NK-92 (cell line): ENCODE results near the gene PROCA1.
"Not testable (repeated sequence)": the region's sequence is repeated elsewhere in the genome, so short reads cannot be mapped to it uniquely, and the experiment has no call there.

Experiments used
- DNase-seq: peaks from one replicate; lab custom pipeline; 2025; ENCODE audit not compliant: unreplicated experiment; lab: John Stamatoyannopoulos, UW

PROCA1 gene

GRCh38 chr17:28725660-28726225 is 14.1 kb upstream of the PROCA1 start:
- no peak for DNase-seq

GRCh38 chr17:28725166-28725659 is 13.5 kb upstream of the PROCA1 start:
- DNase-seq = no peak

- DNase-seq = no peak
Observed at GRCh38 chr17:28724500-28725165, 12.9 kb upstream of the PROCA1 start.

- not testable (repeated sequence) for DNase-seq
Observed at GRCh38 chr17:28723836-28724499, 12.3 kb upstream of the PROCA1 start.

GRCh38 chr17:28723159-28723835 is 11.6 kb upstream of the PROCA1 start:
- no peak for DNase-seq

GRCh38 chr17:28722417-28723158 is 10.9 kb upstream of the PROCA1 start:
- DNase-seq = no peak

- DNase-seq = not testable (repeated sequence)
Observed at GRCh38 chr17:28720997-28721329, 9.3 kb upstream of the PROCA1 start.

- no peak for DNase-seq
Observed at GRCh38 chr17:28720247-28720996, 8.7 kb upstream of the PROCA1 start.

- no peak for DNase-seq
Observed at GRCh38 chr17:28719021-28719433, 7.3 kb upstream of the PROCA1 start.

GRCh38 chr17:28718333-28719020 is 6.8 kb upstream of the PROCA1 start:
- no peak for DNase-seq

GRCh38 chr17:28717578-28718332 is 6.1 kb upstream of the PROCA1 start, which contains the start of gene RAB34:
TSS of gene RAB34 (minus strand) at chr17:28717868. CDS start at chr17:28717266, 602 bp downstream.
- no peak for DNase-seq

GRCh38 chr17:28716740-28717577 is 5.3 kb upstream of the PROCA1 start:
- no peak for DNase-seq

- DNase-seq = no peak
Observed at GRCh38 chr17:28715217-28715616, 3.5 kb upstream of the PROCA1 start.

- DNase-seq = no peak
Observed at GRCh38 chr17:28714281-28714680, 2.6 kb upstream of the PROCA1 start.

GRCh38 chr17:28712705-28713415 is 1.2 kb upstream of the PROCA1 start:
- DNase-seq = no peak

- no peak for DNase-seq
Observed at GRCh38 chr17:28712032-28712704, 480 bp upstream of the PROCA1 start.
